GM12878 (cell line): Measurements from ENCODE around the gene SLC13A3. TPM values are rescaled to one million over a fixed set of nuclear protein-coding genes. Genes with fewer than 3 reads are reported as not detected.

Experiments used
- CBX3 ChIP-seq: fragments of 200-600 bp; sonication (generic); IDR thresholded peaks from 2 replicates; pipeline ENCODE4 v1.6.1; 2016; ENCODE audit warnings: low read depth, borderline replicate concordance
- CHD2 ChIP-seq: IDR thresholded peaks from 2 replicates; pipeline ENCODE4 v1.6.1; 2011; ENCODE audit warnings: low read depth, low read length, improper control_type of control experiment, borderline replicate concordance
- DPF2 ChIP-seq: fragments of 450-650 bp; IDR thresholded peaks from 2 replicates; pipeline ENCODE4 v1.6.1; 2017; ENCODE audit warnings: mild to moderate bottlenecking
- EZH2 ChIP-seq: IDR thresholded peaks from 2 replicates; pipeline ENCODE4 v1.6.1; 2012; ENCODE audit warnings: low read depth, mild to moderate bottlenecking, control low read depth, inconsistent platforms, low read length, borderline replicate concordance; ENCODE audit not compliant: control insufficient read depth
- GATAD2B ChIP-seq: fragments of 450-650 bp; conservative IDR thresholded peaks from 2 replicates; pipeline ENCODE4 v1.6.1; 2017; ENCODE audit warnings: low read depth, mild to moderate bottlenecking, moderate library complexity
- HCFC1 ChIP-seq: fragments of 150-350 bp; IDR thresholded peaks from 2 replicates; pipeline ENCODE4 v1.6.1; 2014; ENCODE audit warnings: low read length
- IRF4 ChIP-seq: IDR thresholded peaks from 2 replicates; pipeline ENCODE4 v1.6.1; 2011; ENCODE audit warnings: low read depth, low read length
- JUND ChIP-seq: IDR thresholded peaks from 2 replicates; pipeline ENCODE4 v1.6.1; 2012; ENCODE audit warnings: low read depth, mild to moderate bottlenecking, low read length, improper control_type of control experiment, moderate library complexity
- KLF5 ChIP-seq: fragments of 450-650 bp; IDR thresholded peaks from 2 replicates; pipeline ENCODE4 v1.6.1; 2014; ENCODE audit warnings: mild to moderate bottlenecking; ENCODE audit not compliant: partially characterized antibody
- NFYA ChIP-seq: IDR thresholded peaks from 2 replicates; pipeline ENCODE4 v1.6.1; 2011; ENCODE audit warnings: low read depth, mild to moderate bottlenecking, low read length, improper control_type of control experiment, borderline replicate concordance
- NFYB ChIP-seq: IDR thresholded peaks from 2 replicates; pipeline ENCODE4 v1.6.1; 2011; ENCODE audit warnings: low read depth, mild to moderate bottlenecking, low read length, improper control_type of control experiment, moderate library complexity; ENCODE audit not compliant: insufficient read depth
- NR2C1 ChIP-seq: fragments of 450-650 bp; IDR thresholded peaks from 2 replicates; pipeline ENCODE4 v1.6.1; 2017; ENCODE audit warnings: antibody characterized with exemption, mild to moderate bottlenecking, moderate library complexity
- NR2C2 ChIP-seq: IDR thresholded peaks from 2 replicates; pipeline ENCODE4 v1.6.1; 2011; ENCODE audit warnings: borderline replicate concordance, low read depth; ENCODE audit not compliant: control insufficient read depth, insufficient read length
- POLR2A ChIP-seq: IDR thresholded peaks from 2 replicates; pipeline ENCODE4 v1.6.1; 2011; ENCODE audit warnings: low read depth, mild to moderate bottlenecking, low read length
- RAD51 ChIP-seq: fragments of 450-650 bp; IDR thresholded peaks from 2 replicates; pipeline ENCODE4 v1.6.1; 2016; ENCODE audit warnings: moderate library complexity, mild to moderate bottlenecking, inconsistent platforms
- RFX5 ChIP-seq: IDR thresholded peaks from 2 replicates; pipeline ENCODE4 v1.6.1; 2011; ENCODE audit warnings: low read depth, low read length, improper control_type of control experiment
- RUNX3 ChIP-seq: IDR thresholded peaks from 2 replicates; pipeline ENCODE4 v1.6.1; 2012; ENCODE audit warnings: low read length, inconsistent platforms
- SIX5 ChIP-seq: IDR thresholded peaks from 2 replicates; pipeline ENCODE4 v1.6.1; 2011; ENCODE audit warnings: mild to moderate bottlenecking, low read depth, low read length, moderate library complexity; ENCODE audit not compliant: severe bottlenecking
- STAT1 ChIP-seq: fragments of 450-650 bp; conservative IDR thresholded peaks from 2 replicates; pipeline ENCODE4 v1.6.1; 2014; ENCODE audit warnings: antibody characterized with exemption, mild to moderate bottlenecking
- STAT3 ChIP-seq: IDR thresholded peaks from 2 replicates; pipeline ENCODE4 v1.6.1; 2011; ENCODE audit warnings: low read depth, low read length, improper control_type of control experiment
- SUZ12 ChIP-seq: fragments of 200-600 bp; sonication (generic); IDR thresholded peaks from one replicate; pipeline ENCODE4 v1.6.1; 2018; ENCODE audit warnings: antibody characterized with exemption, mild to moderate bottlenecking; ENCODE audit not compliant: unreplicated experiment
- TCF3 ChIP-seq: IDR thresholded peaks from 2 replicates; pipeline ENCODE4 v1.6.1; 2012; ENCODE audit warnings: low read depth, mild to moderate bottlenecking, low read length, borderline replicate concordance; ENCODE audit not compliant: insufficient read depth
- ZNF622 ChIP-seq: fragments of 450-650 bp; IDR thresholded peaks from 2 replicates; pipeline ENCODE4 v1.6.1; 2017; ENCODE audit warnings: mild to moderate bottlenecking, inconsistent platforms
- polyA plus RNA-seq, 11 experiments: library from polyadenylated mRNA; depleted of rRNA in 4 of 11; unstranded in 6 of 11; stranded (reverse) in 5 of 11; fragments of >200 nt; fragmentation: Nextera tagmentation in 4 of 11; fragmentation: Illumina TruSeq in 1 of 11; extraction: Ambion mirVana in 4 of 11; extraction: Trizol in 1 of 11; gene quantifications; 1 replicate in 1 of 11; 2 replicates in 10 of 11; pipeline versions ENCODE4 v1.2.1 to v1.2.3, GENCODE V29; 2011 to 2016; ENCODE audit warnings: inconsistent platforms in 2 of 11, missing spikeins in 2 of 11, low read depth in 1 of 11
- total RNA-seq, 4 experiments: library from RNA; depleted of rRNA in 3 of 4; stranded (reverse); fragments of >200 nt in 3 of 4; fragmentation: Illumina TruSeq in 1 of 4; extraction: Trizol in 1 of 4; gene quantifications; 2 replicates each; pipeline versions ENCODE4 v1.2.1 to v1.2.3, GENCODE V29; 2013 to 2021
- TF ChIP-seq, protein P1 (sequence below): IDR thresholded peaks from 2 replicates; pipeline ENCODE4 v1.6.1; 2011; ENCODE audit warnings: borderline replicate concordance, low read depth, mild to moderate bottlenecking, moderate library complexity, mixed read lengths, low read length; ENCODE audit not compliant: insufficient read depth; ENCODE audit errors: extremely low read length
- TF ChIP-seq, protein P2 (sequence below): IDR thresholded peaks from 2 replicates; pipeline ENCODE4 v1.6.1; 2011; ENCODE audit warnings: low read depth, low read length, improper control_type of control experiment, borderline replicate concordance
- TF ChIP-seq, protein P3 (sequence below): IDR thresholded peaks from 2 replicates; pipeline ENCODE4 v1.6.1; 2012; ENCODE audit warnings: low read length, inconsistent platforms

SLC13A3 gene
- total and polyA plus RNA-seq, 10 of the 15 experiments (the other 5 are each of a cell fraction or from before 2014, with no cell fraction given) = 0.03 to 0.76 (median 0.07) TPM; not detected in 4

DNA sequence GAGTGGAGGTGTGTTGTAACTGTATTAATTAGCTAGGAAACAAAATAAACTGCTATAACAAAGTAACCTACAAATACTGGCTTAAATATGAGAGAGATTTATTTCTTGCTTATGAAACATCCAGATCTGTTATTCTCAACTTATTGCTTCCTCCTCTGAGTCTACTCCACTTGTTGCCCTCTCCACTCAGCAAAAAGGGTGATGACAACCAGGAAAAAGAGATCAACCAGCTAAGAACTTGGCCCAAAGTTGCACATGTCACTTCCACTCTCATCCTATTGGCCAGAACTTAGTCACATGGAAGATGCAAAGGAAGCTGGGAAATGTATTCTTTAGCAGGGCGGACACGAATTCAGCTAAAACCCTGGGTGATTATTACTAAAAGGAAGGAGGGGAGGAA lies 43.2 kb upstream of the SLC13A3 start (continued):
- TF ChIP-seq POLR2A (no peak), NR2C2 (no peak), STAT1 (no peak), STAT3 (no peak), EZH2 (no peak), NFYB (peak; percentile 99), CHD2 (no peak), CBX3 (no peak), JUND (no peak), GATAD2B (no peak), RAD51 (0 out of 2 replicates have a peak, but pooled peaks have one; percentile 18), SIX5 (peak; percentile 66), RFX5 (no peak), NFYA (peak; percentile 55), IRF4 (no peak), KLF5 (no peak), SUZ12 (no peak), DPF2 (no peak), HCFC1 (0 out of 2 replicates have a peak, but pooled peaks have one; percentile 35), NR2C1 (no peak), ZNF622 (no peak), RUNX3 (no peak), TCF3 (no peak)
- TF ChIP-seq, protein P1, sequence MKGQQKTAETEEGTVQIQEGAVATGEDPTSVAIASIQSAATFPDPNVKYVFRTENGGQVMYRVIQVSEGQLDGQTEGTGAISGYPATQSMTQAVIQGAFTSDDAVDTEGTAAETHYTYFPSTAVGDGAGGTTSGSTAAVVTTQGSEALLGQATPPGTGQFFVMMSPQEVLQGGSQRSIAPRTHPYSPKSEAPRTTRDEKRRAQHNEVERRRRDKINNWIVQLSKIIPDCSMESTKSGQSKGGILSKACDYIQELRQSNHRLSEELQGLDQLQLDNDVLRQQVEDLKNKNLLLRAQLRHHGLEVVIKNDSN = peak; percentile 59
- TF ChIP-seq, protein P2, sequence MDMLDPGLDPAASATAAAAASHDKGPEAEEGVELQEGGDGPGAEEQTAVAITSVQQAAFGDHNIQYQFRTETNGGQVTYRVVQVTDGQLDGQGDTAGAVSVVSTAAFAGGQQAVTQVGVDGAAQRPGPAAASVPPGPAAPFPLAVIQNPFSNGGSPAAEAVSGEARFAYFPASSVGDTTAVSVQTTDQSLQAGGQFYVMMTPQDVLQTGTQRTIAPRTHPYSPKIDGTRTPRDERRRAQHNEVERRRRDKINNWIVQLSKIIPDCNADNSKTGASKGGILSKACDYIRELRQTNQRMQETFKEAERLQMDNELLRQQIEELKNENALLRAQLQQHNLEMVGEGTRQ = peak; percentile 39; the same call in 1 of the 2 replicates
- TF ChIP-seq, protein P3, sequence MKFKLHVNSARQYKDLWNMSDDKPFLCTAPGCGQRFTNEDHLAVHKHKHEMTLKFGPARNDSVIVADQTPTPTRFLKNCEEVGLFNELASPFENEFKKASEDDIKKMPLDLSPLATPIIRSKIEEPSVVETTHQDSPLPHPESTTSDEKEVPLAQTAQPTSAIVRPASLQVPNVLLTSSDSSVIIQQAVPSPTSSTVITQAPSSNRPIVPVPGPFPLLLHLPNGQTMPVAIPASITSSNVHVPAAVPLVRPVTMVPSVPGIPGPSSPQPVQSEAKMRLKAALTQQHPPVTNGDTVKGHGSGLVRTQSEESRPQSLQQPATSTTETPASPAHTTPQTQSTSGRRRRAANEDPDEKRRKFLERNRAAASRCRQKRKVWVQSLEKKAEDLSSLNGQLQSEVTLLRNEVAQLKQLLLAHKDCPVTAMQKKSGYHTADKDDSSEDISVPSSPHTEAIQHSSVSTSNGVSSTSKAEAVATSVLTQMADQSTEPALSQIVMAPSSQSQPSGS = no peak
